ENCODE measurements around the gene FCAMR. TPM values are rescaled to one million over a fixed set of nuclear protein-coding genes. Genes with fewer than 3 reads are reported as not detected.

FCAMR gene
- total RNA-seq, 1 experiment from 2014 or later = not detected

DNA sequence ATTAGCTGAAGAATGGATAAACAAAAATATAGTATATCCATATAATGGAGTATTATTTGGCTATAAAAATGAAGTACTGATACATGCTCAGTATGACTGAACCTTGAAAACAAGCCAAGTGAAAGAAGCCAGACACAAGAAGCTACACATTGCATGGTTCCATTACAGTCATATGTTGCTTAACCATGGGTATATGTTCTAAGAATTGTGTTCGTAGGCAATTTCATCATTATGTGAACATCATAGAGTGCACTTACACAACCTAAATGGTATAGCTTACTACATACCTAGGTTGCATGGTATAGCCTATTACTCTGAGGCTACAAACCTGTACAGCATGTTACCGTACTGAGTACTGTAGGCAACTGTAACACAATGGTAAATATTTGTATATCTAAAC, 28.6 kb upstream of the FCAMR start:
- no peak for DNase-seq (ENCODE audit: low read depth)

DNA sequence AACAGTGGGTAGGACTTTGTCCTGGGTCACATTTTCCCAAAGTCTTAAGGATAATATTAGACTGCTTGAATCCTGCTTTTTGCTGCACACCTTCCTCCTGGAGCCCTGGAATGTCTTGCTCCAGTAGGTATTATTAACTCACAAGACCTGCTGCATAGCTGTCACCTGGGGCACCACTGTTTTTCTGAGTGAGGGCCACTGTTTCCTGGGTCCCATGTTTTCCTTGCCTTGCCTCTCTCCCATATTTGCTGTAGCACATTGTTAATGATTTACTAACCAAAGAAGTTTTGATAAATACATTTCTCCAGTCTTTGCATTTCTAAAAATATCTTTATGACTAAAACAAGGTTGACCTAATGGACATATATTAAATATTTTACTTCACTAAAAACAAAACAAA, 22.5 kb upstream of the FCAMR start:
- DNase-seq (ENCODE audit: low read depth) = no peak

DNA sequence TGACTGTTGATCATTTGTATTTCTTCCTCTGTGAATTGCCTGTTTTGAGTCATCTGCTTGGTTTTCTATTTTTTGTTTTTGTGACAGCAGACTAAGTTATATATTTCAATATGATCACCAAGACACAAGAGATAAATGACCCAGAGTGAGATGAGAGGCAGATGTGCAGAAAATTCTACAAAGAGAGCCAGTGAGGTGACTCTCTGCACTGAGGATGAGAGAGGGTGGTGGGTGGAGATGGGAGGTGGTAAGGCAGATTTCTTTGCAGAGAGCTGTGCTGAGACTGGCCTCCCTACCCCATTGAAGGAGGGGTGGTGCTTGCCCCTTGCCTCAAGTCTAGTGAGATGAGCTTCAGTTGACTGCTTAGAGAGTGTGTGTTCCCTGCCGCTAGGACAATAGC, 17.6 kb upstream of the FCAMR start:
- DNase-seq (ENCODE audit: low read depth) = no peak

DNA sequence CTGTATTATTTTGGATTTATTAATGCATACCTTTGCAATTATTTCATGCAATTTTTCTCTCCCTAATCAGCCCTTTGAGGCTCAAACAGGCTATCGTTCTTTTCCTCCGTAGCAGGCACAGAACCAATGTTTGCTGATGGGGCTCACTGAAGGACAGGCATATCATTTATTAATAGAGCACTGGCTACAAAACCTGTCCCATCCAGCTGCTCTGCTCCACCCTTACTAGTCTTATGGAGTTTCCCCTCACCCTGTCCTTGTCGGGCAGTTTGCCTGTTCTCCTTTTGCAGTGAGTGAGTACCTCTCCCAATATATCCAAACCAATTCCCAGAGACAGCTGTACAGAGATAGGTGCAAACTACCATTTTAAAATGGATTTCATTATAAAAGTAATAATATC, 16.6 kb upstream of the FCAMR start:
- no peak for DNase-seq (ENCODE audit: low read depth)

DNA sequence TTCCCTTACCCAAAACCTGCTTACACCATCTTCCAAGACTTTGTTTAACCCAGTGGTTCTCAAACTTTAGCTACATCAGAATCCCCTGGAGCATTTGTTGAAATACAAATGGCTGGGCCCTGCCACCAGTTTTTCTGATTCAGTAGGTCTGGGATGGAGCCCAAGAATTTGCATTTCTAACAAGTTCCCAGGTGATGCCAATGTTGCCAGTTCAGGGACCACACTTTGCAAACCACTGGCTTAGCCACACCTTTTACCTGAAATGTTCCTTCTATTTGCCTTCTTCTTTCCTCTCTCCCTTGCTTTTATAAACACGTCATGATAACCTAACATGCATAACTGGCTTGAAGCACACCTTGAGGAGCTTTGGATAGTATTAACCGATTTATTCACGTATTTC, 16.1 kb upstream of the FCAMR start:
- DNase-seq (ENCODE audit: low read depth) = no peak

DNA sequence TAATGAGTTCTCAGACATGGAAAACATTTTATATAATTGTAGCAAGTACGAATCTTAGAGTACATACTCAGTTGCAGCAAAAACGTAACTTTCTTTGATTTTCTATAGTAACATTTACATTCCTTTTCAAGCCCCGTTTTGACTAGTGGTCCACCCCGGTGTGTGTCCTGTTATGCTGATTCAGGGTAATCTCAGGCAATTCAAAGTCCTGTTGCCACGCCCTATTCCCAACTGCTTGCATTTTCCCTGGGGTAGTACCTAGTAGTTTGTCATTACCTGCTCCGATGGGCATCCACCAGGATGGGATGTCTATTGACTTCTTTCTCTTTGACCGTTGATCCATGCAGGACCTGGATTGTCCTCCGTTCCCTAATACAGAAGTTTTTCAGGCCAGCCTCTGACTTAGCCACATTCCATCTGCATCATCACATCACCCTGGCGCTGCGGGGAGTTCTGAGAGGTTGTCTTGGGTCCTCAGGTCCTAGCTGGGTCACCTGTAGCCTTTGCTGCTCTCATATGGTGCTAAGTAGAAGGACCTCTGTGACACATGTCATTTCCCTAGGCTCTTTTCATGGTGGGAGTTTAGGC, 15.0 kb upstream of the FCAMR start:
- DNase-seq (ENCODE audit: low read depth) = no peak

DNA sequence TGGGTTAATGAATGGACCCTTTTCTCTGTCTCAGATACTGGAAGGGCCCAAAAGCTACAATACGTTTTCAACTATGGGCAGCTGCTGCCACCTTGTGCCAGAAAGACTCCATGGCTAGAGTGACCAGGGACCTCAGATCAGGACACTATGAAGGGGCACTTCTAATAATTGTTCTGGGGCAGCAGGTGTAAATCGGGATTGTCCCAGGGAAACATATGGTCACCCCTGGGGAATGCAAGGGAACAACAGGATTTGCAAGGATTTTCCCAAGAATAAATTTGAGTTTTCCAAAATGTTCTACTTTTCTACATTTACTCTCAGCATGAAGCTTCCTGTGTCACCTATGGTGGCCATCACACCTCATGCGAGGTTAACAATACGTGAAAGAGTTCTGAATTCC, 12.0 kb upstream of the FCAMR start:
- DNase-seq (ENCODE audit: low read depth) = peak; percentile 41

DNA sequence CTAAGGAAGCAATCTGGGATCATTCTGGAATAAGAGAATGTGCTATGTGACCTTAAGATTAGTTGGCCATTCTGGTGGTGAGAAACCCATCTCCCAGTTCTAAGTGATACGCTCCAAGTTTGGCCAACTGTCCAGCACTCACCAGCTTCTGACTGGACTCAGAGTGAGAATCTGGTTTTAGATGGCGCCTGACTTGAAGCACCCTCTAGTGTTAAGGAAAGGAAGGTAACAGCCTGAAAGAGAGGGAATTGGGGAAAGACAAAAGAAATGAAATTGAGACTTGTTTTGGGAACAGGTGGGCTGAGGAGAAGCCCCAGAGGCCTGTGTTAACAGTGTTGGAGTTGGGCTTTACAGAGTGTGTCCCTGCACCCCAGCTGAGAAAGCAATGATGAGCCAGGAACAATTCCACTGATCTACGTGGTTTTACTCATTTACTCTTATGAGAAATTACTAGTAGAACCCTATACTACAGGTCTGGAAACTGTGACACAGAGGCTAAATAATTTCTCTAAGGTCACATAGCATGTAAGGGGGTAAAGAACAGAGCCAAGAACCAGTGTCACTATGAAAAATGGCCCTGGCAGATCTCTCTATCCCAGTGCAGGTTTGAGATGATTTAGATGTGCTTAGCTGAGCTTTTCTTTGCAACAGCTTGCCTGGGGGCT, 9.3 kb upstream of the FCAMR start:
- DNase-seq (ENCODE audit: low read depth) = peak; percentile 31

DNA sequence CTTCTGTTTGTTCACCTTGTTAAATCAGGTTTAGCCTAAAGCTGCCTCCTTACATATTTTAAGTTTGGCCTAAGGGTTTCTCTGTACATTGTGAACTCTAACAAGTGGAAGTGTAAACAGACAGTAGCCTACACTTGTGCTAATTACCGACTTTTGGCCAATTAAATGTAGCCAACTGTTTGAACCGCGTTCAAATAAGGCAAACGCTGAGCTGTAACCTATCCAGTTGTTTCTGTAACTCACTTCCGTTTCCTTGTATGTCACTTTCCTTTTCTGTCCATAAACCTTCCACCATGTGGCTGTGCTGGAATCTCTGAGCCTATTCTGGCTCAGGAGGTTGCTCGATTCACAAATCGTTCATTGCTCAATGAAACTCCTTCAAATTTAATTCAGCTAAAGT, 8.0 kb upstream of the FCAMR start:
- DNase-seq (ENCODE audit: low read depth) = no peak

DNA sequence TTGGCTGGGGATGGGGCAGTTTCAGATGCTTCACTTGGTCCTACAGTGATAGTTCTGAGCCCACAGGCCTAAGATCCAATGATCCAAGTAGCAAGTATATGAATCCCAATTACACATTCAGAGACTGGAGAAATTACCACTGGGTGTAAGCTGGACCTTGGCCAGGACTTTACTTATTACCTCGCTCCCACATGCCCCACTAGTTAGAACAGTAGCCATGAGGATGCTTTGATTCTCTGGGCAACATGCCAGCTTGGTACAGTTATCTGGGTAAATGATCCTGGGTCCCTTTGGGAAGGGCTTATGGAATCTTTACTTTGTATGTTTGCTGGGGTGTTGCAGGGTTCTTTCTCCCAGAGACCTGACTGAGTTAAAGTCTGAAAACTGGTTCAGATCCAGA, 5.0 kb upstream of the FCAMR start:
- DNase-seq (ENCODE audit: low read depth) = no peak

DNA sequence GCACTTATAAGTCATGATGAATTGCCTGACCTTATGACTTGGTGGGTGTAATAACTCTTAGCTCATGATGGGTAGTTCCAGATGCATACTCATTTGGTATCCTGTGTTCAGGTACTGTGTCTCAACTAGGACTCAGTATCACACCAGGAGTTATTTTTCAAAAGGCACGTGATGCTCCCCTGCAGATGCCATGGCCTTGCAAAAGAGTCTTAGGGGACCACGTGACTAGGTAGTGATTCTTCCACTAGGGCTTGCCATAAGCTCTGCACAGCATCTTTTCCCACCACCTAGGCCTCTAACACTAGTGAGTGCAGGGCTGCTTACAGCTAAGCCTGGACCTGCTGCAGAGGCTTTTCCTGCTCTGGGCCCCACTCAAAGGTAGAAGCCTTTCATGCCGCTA, 3.9 kb upstream of the FCAMR start:
- no peak for DNase-seq (ENCODE audit: low read depth)

DNA sequence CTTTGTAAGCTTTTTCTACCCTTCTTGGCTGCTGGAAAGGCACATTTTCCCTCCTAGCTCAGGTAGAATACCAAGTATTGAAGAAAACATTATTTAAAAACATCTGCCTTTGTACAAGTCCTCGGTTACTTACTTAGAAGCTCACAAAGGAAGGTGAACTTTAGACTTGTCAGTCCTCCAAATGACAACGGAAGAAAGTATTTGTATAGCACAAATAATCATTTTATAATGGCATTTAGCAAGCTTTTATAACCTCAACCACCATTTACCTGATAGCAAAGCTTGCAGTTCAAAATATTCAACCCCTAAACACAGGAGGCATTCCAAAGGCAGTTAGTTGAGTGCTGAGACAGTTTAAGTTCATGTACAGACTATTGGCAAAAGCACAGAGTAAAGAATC, 2.5 kb upstream of the FCAMR start:
- no peak for DNase-seq (ENCODE audit: low read depth)

DNA sequence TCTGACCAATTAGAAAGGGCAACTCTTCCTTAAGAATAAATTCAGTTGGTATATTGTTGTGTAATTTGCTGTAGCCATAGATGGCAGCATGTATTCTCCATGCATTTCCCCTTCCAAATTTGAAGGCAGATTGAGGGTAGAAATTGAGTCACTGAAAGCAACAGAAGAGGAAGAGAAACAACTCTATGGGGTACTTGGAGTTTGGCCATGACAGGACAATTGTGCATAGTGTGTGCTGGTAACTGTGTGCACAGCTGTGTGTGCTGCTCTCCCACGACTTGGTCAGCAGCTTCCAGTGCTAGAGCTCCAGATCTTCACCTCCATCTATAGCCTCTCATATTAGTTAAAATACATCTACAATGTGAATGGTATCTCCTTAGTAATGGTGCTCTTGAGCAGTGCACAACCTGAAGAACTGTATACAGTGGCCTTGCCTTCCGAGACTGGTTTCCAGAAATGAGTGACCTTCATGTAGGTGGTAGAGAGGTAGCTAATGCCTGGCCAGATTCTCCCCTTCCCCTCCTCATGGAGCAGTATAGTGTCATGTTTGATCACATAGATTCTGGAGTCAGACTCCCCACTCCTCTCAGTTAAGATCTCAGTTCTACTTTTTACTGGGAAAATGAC, 882 bp upstream of the FCAMR start:
- no peak for DNase-seq (ENCODE audit: low read depth)

DNA sequence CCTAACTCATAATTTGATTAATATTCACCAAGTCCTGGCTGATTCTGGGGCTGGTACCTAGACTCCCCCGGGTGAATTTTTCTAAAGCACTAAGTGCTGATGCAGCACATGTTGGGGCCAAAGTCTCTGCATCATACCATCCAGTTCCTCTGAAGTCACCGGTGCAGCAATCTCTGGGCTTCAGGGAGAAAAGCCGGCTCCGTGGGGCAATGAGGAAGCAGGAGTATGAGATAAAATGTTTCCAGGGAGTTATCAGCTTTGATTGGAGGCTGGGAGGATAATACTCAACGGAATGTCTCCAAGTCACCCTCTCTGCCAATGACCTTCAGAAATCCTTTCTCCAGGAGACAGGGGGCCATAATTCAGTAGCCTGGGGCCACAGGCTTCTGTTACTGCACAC, 1.2 kb downstream of the FCAMR start:
- DNase-seq (ENCODE audit: low read depth) = no peak

DNA sequence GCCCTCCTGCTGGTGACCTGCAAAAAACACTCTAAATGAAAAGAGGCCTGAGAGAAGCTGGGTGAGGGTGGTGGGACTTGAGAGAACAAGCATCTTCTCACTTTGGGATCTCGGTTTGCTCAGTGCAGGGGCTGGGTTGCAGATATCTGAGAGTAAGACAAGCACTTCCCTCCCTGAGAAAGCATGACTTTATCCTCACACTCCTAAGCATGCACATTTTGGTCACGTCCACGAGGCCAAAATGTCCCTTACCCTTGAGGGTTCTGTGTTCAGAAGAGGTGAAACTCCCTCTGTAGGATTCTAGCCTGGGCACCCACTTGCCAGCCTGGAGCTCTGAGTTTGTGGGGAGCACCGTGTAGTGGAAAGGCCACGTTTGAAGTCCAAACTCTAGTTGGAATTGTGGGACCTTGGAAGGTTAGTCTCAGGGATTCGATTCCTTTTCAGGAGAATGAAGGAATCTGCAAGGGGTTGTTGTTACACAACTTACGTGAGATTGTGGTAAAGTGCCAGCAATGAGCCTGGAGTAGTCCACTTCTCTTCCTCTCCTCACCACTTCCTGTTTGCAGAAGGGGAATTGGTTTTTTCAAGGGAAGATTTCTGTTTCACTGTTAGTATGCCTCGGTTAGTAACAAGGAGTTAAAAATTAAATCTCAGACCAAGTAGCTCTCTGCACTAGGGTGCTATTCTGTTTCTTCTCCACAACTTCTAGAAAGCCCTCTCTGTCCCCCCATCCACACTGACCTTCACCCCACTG, 3.0 kb downstream of the FCAMR start:
- peak; percentile 5 for DNase-seq (ENCODE audit: low read depth)

DNA sequence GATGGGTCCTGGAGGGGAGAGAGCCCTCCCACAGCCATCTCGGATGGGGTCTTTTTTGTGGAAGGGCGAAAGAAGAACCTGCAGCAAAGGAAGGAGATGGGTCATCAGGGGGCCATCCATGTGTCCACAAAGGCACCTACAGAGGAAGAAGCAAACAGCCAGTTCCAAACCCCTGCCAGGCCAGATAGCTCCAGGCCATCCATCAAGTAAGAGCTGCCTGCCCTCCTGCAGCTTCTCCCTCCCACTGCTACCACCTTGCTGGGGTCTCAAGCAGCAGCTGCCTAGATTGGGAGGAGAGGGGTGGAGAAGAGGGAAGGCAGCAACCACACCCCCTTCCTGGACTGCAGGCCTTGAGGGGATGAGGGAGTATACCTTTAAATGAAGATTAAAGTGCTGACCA, 4.5 kb downstream of the FCAMR start:
- no peak for DNase-seq (ENCODE audit: low read depth)

DNA sequence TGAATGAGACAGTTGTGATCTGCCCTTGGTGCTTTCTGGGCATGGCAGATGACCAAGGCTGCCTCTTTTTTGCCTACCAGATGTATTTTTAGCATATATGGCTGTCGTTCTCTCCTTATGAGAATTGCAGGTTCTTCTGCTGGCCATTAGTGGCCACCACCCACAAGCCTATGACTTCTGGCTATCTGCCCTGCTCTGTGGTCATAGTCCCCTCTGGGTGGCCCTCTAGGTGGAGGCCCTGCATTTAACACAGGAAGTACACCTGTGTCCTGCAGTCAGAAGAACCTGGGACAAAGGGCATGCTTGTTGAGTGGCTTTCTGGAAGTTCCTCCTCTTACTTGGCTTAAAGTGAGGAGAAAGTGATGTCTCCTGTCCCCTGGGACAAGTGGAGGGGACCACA, 6.5 kb downstream of the FCAMR start:
- no peak for DNase-seq (ENCODE audit: low read depth)

DNA sequence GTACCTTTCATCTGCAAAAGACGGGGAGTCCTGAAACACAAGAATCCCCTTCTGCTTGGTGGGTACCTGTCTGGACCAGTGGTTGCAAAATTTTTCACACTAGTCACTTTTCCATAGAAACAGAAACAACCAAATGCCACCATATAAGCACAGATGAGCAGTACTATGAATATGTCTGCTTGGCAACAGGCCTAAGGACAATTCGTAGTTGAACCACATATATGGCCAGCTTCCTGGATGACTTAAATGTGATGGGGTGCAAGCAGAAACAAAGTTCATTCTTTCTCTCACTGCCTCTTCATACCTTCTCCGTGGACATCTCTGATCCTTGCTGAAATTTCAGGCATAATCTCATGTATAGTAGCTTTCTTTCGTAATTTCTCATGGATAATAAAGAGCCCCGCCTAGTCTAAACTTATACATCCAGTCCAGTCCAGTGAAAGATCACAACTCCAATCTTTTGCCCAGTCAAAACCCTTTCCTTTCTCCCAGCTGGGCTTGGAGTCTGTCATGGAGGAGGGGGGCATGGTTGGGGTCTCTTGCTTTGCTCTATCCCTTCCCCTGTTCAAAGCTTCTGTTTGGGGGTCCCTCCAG, 7.0 kb downstream of the FCAMR start:
- DNase-seq (ENCODE audit: low read depth) = no peak

DNA sequence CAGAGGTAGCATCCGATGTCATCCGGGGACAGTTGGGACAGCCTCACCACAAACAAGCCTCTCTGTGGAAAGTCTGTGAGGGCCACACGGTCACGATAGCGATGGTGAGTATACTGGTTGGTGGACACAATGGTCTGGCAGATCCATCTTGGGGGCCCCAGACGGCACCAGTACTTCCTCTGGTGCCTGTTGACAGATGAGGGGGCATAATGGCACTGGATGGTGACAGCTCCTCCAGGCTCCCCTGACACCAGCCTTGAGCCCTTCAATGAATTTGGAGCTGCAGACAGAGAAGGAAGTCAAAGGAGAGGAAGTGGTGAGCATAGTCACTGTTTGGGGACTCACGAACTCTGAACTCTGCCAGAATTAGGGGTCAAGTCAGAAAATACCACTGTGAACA, 8.0 kb downstream of the FCAMR start:
- no peak for DNase-seq (ENCODE audit: low read depth)

DNA sequence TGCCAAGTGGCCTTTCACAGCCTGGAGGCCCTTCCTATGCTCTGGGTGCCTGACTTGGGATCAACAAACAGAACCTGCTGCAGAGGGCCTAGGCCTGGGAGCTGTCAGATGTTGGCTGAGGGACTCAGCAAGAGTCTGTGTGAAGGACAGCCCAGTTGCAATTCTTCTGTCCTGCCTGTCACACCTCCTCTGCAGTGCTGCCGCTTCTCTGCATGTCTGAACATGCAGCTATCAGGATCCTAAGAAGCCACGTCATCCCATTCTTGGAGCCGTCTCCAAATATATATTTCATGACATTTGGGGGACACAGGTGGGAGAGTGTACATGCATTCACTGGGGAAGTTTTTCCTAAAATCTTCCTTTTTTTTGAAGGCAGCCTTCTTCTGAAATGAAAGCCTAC, 8.6 kb downstream of the FCAMR start:
- no peak for DNase-seq (ENCODE audit: low read depth)

DNA sequence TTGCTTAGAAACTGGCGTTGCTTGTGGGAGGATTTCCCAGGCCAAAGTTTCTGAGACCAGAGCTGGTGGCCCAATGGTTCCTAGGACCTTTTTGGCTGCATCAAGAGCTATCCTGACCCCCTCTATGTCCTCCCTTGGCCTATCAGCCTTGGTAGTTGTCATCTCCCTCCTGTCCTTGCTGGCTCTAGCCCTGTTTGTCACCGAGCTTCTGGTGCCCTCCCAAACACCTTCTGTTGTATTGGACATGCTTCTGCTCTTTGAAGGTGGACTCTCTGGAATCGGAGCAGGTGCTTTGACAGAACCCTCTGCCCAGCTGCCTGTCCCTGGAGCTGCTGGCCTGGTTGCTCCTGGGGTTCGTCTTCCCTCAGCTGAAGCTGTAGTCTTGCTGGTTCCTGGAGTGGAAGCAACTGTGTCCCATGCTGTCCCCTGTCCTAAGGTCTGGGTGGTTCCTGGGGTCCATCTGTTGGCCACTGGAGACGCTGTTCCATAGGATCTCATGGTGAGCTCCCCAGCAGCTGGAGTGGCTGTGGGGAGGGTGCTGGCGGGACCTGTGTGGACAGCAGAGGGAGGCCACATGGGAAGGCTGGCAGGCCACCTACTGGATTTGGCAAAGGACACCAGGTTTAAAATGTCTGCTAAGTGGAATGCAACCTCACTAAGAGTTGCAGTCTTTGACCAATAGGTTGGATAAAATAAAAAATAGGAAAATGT, 9.4 kb downstream of the FCAMR start:
- no peak for DNase-seq (ENCODE audit: low read depth)

DNA sequence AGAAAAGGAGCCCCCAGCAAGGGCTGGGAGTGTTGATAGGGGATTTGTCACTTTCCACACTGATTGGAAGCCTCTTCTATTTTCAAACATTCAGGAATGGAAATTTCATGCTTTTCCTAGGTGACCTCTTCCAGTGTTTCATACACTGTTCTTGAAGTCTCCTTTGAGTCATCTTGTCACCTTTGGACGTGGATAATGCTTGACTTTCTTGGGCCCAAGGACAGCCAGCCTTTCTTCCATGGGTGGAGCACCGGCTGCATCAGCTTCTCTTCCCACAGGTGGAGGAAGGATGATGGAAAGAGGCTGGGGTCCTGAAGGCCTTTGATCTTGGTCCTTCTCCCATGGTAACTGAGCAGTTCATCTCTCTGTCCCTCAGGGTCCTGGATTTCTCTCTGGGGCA, 12.1 kb downstream of the FCAMR start:
- no peak for DNase-seq (ENCODE audit: low read depth)

Data from LHCN-M2 (cell line).